Smooth muscle cell (in vitro differentiated cells): ENCODE results near the gene GSTA1. TPM values are rescaled to one million over a fixed set of nuclear protein-coding genes. Genes with fewer than 3 reads are reported as not detected.
"Not testable (repeated sequence)": the region's sequence is repeated elsewhere in the genome, so short reads cannot be mapped to it uniquely, and the experiment has no call there.

ENCODE experiments used
- DNase-seq: peaks from one replicate; lab custom pipeline; 2025; ENCODE audit not compliant: unreplicated experiment; lab: John Stamatoyannopoulos, UW
- H2AFZ ChIP-seq: fragments of 200-600 bp; sonication (generic); 2 replicates; pipeline ENCODE4 v1.6.0; 2016; ENCODE audit warnings: antibody characterized with exemption, low read depth, mild to moderate bottlenecking
- H3F3A ChIP-seq: fragments of 200-600 bp; sonication (generic); 2 replicates; pipeline ENCODE4 v1.6.0; 2017; ENCODE audit warnings: antibody characterized with exemption, low read depth
- H3K27ac ChIP-seq: fragments of 200-600 bp; sonication (generic); 2 replicates; pipeline ENCODE4 v1.5.1; 2016; ENCODE audit warnings: low read depth, mild to moderate bottlenecking
- H3K27me3 ChIP-seq: fragments of 200-600 bp; sonication (generic); 2 replicates; pipeline ENCODE4 v1.6.1; 2016; ENCODE audit warnings: low read depth, mild to moderate bottlenecking
- H3K36me3 ChIP-seq: fragments of 200-600 bp; sonication (generic); 2 replicates; pipeline ENCODE4 v1.5.1; 2016; ENCODE audit warnings: low read depth
- H3K4me1 ChIP-seq: fragments of 200-600 bp; sonication (generic); 2 replicates; pipeline ENCODE4 v1.5.1; 2016; ENCODE audit warnings: low read depth
- H3K4me2 ChIP-seq: fragments of 200-600 bp; sonication (generic); 2 replicates; pipeline ENCODE4 v1.6.0; 2016; ENCODE audit warnings: mild to moderate bottlenecking
- H3K4me3 ChIP-seq: fragments of 200-600 bp; sonication (generic); 2 replicates; pipeline ENCODE4 v1.5.1; 2016; ENCODE audit warnings: mild to moderate bottlenecking
- H3K79me2 ChIP-seq: fragments of 200-600 bp; sonication (generic); 2 replicates; pipeline ENCODE4 v1.6.0; 2016; ENCODE audit warnings: low read depth, mild to moderate bottlenecking
- H3K9ac ChIP-seq: fragments of 200-600 bp; sonication (generic); 2 replicates; pipeline ENCODE4 v1.6.0; 2016; ENCODE audit warnings: low read depth
- H3K9me3 ChIP-seq: fragments of 200-600 bp; sonication (generic); replicated peaks from 2 replicates; pipeline ENCODE4 v1.5.1; 2016; ENCODE audit warnings: low read depth
- H4K20me1 ChIP-seq: fragments of 200-600 bp; sonication (generic); 2 replicates; pipeline ENCODE4 v1.6.0; 2016; ENCODE audit warnings: low read depth
- CTCF ChIP-seq: fragments of 200-600 bp; sonication (generic); IDR thresholded peaks from 2 replicates; pipeline ENCODE4 v1.5.1; 2017; ENCODE audit warnings: borderline replicate concordance, mild to moderate bottlenecking, antibody characterized with exemption; ENCODE audit not compliant: insufficient read depth, poor library complexity, severe bottlenecking
- WGBS: methylation state at CpG from one replicate; pipeline ENCODE4 v1.1.7; 2016; ENCODE audit warnings: low lambda C conversion rate; 5-methylcytosine and 5-hydroxymethylcytosine counted together
- polyA plus RNA-seq: library from polyadenylated mRNA; unstranded; fragments of >200 nt; fragmentation: Nextera tagmentation; extraction: Ambion mirVana; gene quantifications from 2 replicates; pipeline ENCODE4 v1.2.1, GENCODE V29; 2016
- total RNA-seq: library from RNA; depleted of rRNA; stranded (reverse); fragments of >200 nt; gene quantifications from 2 replicates; pipeline ENCODE4 v1.2.3, GENCODE V29; 2014

The GSTA1 gene
- total and polyA plus RNA-seq, 2 experiments from 2014 or later, result 2.2 to 4.0 TPM

- Histone ChIP-seq H3K9ac (no peak overlapping the region), H3K9me3 (no peaks in the 10 kb centered on the region), H3K4me3 (no peak overlapping the region), H4K20me1 (no peaks in the 10 kb centered on the region), H3K27ac (no peak overlapping the region), H3K36me3 (no peaks in the 10 kb centered on the region), H2AFZ (no peak overlapping the region), H3K4me2 (no peak overlapping the region), H3K4me1 (peaks cover 7% of the 10 kb centered on the region), H3K27me3 (no peaks in the 10 kb centered on the region), H3F3A (no peaks in the 10 kb centered on the region), H3K79me2 (no peaks in the 10 kb centered on the region)
- no peak for DNase-seq
- no peak for TF ChIP-seq CTCF
- WGBS, result 96% methylated on average over 5 of the region's 5 CpGs
Measured at GRCh38 chr6:52808660-52809059, 5.0 kb upstream of the GSTA1 start.

- Histone ChIP-seq H3K27ac (no peak overlapping the region), H2AFZ (no peak overlapping the region), H3K4me2 (no peak overlapping the region), H3K9me3 (no peaks in the 10 kb centered on the region), H3F3A (no peaks in the 10 kb centered on the region), H3K36me3 (no peaks in the 10 kb centered on the region), H3K4me1 (no peaks in the 10 kb centered on the region), H4K20me1 (no peaks in the 10 kb centered on the region), H3K4me3 (peak overlapping the region; percentile 32), H3K79me2 (no peaks in the 10 kb centered on the region), H3K27me3 (no peaks in the 10 kb centered on the region), H3K9ac (no peak overlapping the region)
- no peak for TF ChIP-seq CTCF
- 85% methylated on average over 1 of the region's 1 CpG for WGBS
- no peak for DNase-seq
Measured at GRCh38 chr6:52802806-52803205, 810 bp downstream of the GSTA1 start.

GRCh38 chr6:52801188-52801841, 2.3 kb downstream of the GSTA1 start:
- H3K79me2 ChIP-seq, result no peaks in the 10 kb centered on the region
- H4K20me1 ChIP-seq, result no peaks in the 10 kb centered on the region
- H3K4me1 ChIP-seq, result no peaks in the 10 kb centered on the region
- no peak overlapping the region for H2AFZ ChIP-seq
- H3K9me3 ChIP-seq, result no peaks in the 10 kb centered on the region
- H3K9ac ChIP-seq, result no peak overlapping the region
- TF ChIP-seq CTCF, result no peak
- H3K4me2 ChIP-seq, result no peak overlapping the region
- H3K4me3 ChIP-seq, result peak overlapping the region; percentile 32
- H3K27ac ChIP-seq, result no peak overlapping the region
- H3K36me3 ChIP-seq, result no peaks in the 10 kb centered on the region
- H3F3A ChIP-seq, result no peaks in the 10 kb centered on the region
- 98% methylated on average over 2 of the region's 2 CpGs for whole genome bisulfite sequencing
- H3K27me3 ChIP-seq, result no peaks in the 10 kb centered on the region
- DNase-seq, result no peak

- H3K4me2 ChIP-seq, H3K36me3 ChIP-seq, H3K79me2 ChIP-seq, H4K20me1 ChIP-seq, H3F3A ChIP-seq, H3K9me3 ChIP-seq, H3K27ac ChIP-seq, H3K4me3 ChIP-seq, H2AFZ ChIP-seq, H3K4me1 ChIP-seq, DNase-seq, H3K27me3 ChIP-seq, H3K9ac ChIP-seq: not testable (repeated sequence)
- 88% methylated on average over 1 of the region's 1 CpG for WGBS
Measured at GRCh38 chr6:52799272-52799671, 4.3 kb downstream of the GSTA1 start.

- H3K4me3 ChIP-seq, H3K27me3 ChIP-seq, H2AFZ ChIP-seq, H3K27ac ChIP-seq, H3K36me3 ChIP-seq, H3F3A ChIP-seq, DNase-seq, H3K4me1 ChIP-seq, H3K79me2 ChIP-seq, H4K20me1 ChIP-seq, H3K4me2 ChIP-seq, H3K9ac ChIP-seq, H3K9me3 ChIP-seq: not testable (repeated sequence)
- 98% methylated on average over 2 of the region's 2 CpGs for WGBS
Measured at GRCh38 chr6:52794366-52794765, 9.2 kb downstream of the GSTA1 start.
